Stimulated activated CD4-positive, alpha-beta T cell treated with anti-CD3 and anti-CD28 coated beads, Interleukin-4, amount 100 ng/mL, for 48 hours (primary cell): Measurements from ENCODE around the gene UBTD2.
"Not testable (repeated sequence)": the region's sequence is repeated elsewhere in the genome, so short reads cannot be mapped to it uniquely, and the experiment has no call there.

ENCODE experiments used
- DNase-seq, 2 donors: peaks; one replicate each; pipeline ENCODE4 v3.0.0-alpha.2; 2020; ENCODE audit warnings: low read depth in 2 of 2

The UBTD2 gene

DNA sequence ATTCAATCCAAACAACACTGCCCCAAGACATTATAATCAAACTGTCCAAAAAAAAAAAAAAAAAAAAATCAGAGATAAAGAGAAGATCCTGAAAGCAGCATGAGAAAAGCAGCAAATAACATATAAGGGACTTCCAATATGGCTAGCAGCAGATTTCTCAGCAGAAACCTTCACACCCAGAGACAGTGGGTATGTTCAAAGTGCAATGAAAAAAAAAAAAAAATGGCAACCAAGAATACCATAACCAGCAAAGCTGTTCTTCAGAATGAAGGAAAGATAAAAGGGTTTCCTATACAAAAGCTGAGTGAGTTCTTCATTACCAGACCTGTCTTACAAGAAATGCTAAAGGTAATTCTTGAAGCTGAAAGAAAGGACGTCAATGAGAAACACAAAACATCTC is 32.1 kb downstream of the UBTD2 start:
- DNase-seq = no peak

DNA sequence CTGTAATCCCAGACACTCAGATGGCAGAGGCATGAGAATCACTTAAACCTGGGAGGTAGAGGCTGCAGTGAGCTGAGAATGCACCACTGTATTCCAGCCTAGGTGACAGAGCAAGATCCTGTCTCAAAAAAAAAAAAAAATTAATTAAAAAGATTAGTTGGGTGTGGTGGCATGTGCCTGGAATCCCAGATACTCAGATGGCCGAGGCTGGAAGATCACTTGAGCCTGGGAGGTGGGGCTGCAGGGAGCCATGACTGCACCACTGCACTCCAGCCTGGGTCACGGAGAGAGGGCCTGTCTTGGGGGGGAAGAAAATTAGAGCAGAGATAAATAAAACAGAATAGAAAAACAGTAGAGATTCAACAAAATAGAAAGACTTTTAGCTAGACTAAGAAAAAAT is 34.9 kb downstream of the UBTD2 start:
- DNase-seq = no peak

DNA sequence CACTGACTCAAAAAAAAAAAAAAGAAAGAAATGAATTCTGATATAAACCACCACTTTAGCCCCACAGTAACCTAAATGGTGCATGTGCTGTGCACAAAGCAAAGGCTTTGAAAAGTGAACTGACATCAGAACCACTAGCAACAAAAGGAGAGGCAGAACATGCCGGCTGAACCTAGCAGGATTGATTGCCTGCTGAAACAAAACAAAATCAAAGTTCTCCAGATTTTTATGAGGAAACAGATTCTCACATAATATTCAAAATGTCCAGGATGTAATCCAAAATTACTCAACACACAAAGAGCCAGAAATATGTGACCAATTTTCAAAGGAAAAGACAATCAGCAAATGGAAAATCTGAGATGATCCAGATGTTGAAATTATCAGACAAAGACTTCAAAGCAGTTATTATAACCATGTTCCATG is 37.9 kb downstream of the UBTD2 start:
- DNase-seq = no peak

DNA sequence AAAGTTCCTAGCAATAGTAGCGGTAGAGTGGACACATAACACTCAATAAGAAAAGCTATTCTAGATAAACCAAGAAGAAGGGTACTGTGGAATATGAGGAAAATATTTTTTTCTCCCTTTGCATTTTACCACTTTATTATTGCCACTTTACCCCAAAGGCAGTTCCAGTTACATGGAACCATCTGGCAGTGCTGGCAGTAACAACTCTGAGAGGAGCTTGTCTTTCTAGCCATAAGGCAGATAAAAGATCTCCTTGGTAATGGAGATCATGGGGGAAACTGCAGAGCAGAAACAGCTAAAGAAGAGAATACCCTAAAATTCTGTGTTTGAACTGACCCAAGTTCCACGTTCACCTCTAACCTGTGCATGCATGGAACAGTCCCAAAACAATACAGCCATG is 38.5 kb downstream of the UBTD2 start:
- DNase-seq = no peak

DNA sequence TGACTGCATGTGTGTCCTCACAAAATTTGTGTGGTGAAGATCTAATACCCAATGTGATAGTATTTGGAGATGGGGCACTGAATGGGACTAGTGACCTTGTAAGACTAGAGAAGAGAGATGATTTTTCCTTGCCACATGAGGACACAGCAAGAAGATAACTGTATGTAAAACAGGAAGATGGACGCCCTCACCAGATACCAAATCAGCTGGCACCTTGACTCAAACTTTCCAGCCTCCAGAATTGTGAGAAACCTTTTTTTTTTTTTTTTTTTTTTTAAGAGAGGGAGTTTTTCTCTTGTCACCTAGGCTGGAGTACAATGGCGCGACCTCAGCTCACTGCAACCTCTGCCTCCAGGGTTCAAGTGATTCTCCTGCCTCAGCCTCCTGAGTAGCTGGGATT is 40.3 kb downstream of the UBTD2 start:
- no peak for DNase-seq

DNA sequence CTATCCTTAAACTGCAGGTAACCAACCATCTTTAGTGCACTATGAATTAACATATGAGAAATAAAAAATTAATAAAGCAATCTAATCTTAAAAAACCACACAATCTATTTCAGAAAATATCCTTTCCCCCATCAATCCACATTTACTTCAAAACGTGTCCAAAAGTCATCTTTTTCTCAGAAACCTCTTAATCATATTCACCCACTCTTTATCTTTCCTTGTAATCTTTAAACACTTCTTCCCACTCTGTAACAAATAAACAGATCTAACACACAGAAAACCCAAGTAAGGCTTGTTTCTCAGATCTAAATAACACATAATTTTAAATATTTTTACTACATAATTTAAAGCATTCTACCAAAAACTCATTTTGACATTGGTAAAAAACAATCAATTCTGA is 45.2 kb downstream of the UBTD2 start:
- DNase-seq = no peak

DNA sequence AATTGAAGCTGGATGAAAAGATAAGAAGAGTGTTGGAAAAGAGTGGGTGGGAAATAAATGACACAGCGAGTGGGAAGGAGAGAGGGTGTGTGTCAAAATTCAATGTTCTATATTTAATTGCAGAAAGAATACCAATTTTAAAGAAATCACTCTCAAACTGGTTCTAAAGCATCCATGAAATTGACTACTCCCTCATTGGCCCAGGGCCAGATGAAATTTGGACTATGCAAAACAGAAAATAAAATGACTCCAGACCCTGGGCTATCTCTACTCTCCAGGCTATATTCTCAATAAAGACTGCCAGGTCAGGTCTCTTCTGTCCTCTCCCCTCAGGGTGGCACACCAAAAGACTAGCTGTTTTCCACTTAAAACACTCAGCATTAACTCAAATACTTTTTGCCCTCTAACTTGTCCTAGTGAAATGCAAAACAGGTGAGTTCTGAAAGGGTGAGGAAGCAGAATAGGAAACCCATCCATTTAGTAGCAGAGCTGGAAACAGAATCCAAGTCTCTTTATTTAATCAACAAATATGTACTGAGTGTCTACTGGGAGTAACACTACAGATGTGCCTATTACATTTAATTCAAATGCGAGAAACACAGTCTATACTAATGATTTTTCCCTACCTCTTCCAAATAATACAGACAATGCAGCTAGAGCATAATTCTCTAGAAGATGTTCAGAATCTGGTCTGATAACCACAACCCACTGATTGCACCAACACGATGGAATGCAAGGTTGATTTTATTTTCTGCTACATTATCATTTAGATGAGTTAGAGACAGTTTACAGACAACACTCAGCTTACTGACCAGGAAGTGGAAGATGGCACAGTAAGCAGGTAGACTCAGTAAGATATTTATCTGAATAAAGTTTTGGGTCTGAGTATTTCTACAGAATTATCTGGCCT is 47.5 kb downstream of the UBTD2 start:
- no peak for DNase-seq

DNA sequence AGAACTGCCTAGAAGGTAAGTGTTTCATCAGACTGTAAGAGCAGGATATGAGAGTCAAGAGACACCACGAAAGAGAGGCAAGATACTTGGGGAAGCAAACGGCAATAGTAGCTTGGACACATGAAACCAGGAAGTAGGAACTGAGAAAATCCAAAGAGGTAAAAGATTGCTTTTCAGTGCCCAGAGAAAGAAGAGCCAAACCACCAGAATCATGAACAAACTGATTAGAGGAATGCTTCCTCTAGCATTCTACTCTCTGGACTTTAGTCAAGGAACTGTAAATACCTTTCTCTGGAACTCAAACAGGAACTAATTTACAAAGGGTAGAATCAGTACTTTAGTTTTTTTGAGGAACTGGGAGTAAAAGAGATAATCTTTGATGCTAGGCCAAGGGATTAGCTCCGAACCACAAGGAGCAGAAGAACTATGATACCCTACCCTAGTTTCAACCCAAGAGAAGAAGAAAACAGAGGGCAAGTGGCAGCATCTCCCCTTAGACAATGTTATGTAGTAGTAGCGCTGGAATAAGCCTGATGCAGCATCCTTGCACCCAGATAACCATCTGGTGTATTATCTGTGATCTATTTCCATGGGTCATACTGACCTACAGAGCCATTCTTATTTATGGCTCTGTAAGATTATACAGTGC is 48.3 kb downstream of the UBTD2 start:
- no peak for DNase-seq

DNA sequence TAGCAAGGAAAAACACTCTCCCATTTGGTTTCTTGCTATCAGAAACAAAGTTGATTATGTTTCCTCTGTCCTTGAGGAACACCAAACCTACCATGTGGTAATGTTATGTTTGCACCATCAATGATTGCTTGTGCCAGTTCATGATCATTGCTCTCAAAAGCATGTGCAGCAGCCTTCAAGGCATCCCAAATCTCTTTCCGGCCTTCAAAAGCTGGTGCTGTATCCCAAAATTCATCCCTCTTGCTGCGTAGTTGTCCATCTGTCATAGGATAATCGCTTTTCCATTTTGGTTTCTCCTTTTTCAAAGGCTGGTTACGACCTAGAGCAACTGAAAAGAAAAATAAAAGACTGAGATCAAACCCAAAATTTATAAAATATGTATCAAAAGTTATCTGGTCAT is 49.5 kb downstream of the UBTD2 start:
- no peak for DNase-seq

DNA sequence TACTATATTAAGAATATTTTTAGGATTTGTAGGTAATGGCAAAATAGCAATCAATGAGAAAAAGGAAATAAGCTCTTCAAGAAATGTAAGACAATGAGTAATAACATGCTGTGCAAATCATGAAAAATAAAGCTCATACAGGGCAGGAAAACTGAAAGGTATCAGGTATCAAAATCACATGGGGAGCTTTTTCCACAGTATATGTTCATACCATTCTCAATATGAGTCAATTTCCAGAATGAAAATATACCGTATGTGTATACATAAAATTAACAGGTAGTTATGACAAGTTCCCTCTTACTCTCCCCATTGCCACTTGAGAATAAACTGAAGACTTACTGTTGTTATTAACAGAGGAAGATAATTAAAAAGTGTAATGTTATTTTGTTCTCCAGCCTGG is 53.7 kb downstream of the UBTD2 start:
- no peak for DNase-seq

DNA sequence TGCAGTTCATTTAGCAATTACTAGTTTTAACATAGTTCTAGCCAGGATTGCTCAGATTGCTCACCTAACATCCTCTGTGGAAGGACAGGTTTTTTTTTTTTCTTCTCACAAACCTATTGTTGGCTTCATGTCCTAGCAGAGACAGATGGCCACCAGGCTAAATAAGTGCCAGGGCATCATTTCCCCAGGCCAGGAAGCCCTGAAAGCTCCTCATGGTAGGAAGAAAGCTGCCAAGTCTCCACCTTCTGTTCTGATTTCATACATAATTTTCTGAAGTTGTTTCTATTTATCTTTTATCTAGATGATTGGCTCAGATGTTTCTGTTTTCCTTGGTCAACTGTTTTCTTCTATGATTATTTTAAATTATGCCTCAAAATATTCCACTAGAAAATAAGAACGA is 58.6 kb downstream of the UBTD2 start:
- no peak for DNase-seq

DNA sequence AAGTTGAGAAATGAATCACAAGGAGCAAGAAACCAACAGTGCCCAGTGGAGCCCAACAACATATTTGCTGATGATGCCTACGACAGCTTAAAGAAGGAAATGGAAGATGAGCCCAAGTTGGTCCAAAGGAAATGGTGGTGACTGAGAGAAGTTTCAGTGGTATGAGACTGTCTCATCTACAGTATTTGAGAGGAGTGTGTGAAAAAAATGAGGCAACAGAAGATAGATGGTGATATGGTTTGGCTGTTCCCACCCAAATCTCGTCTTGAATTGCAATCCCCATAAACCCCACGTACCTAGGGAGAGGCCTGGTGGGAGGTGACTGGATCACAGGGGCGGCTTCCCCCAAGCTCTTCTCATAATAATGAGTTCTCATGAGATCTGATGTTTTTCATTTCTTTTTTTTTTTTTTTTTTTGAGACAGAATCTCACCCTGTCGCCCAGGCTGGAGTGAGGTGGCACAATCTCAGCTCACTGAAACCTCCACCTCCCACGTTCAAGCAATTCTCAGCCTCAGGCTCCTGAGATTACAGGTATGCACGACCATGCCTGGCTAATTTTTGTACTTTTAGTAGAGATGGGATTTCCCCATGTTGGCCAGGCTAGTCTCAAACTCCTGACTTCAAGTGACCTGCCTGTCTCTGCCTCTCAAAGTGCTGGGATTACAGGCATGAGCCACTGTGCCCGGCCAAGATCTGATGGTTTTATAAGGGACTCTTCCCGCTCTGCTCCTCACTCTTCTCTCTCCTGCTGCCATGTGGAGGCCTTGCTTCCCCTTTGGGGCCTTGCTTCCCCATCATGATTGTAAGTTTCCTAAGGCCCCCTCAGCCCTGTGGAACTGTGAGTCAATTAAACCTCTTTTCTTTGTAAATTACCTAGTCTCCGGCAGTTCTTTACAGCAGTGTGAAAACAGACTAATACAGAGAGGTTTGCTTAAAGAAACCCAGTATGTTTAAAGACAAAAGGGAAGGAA is 59.4 kb downstream of the UBTD2 start:
- DNase-seq = peak; percentile 33 to 69

DNA sequence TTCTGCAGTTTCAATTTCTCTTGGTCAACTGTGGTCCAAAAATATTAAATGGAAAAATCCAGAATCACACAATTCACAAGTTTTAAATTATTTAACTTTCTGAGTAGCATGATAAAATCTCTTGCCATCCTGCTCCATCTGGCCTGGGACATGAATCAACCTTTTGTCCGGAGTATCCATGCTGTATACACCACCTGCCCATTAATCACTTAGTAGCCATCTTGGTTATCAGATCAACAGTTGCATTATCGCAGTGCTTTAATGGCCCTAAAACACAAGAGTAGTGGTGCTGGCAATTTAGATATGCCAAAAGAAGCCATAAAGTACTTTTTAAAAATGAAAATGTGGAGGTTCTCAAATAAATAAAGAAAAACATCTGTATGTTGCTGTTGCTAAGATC is 64.3 kb downstream of the UBTD2 start:
- DNase-seq = no peak

DNA sequence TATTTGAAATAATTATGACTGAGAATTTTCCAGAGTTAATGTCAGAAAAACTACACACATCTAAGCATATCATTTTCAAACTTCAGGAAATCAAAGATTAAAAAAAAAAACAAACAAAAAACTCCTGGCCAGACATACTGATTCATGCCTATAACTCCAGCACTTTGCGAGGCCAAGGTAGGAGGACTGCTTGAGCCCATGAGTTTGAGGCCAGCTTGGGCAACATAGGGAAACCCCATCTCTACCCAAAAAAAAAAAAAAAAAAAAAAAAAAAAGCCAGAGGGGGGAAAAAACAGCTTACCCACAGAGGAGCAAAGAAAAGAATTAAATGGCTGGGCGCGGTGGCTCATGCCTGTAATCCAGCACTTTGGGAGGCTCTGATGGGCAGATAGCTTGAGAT is 67.2 kb downstream of the UBTD2 start:
- DNase-seq = no peak

DNA sequence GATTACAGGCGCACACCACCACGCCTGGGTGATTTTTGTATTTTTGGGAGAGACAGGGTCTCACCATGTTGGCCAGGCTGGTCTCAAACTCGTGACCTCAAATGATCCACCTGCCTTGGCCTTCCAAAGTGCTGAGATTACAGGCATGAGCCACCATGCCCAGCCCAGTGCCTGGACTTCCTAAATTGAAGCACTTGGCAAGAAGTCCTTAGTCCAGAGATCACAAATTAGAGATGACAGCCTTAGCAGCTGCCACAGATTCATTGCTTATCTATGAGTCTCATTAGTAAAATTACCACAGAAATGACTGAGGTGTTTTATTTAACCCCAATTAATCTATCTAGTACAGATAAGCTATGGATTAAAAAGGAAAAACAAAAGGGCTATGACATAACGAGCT is 70.4 kb downstream of the UBTD2 start:
- no peak for DNase-seq

DNA sequence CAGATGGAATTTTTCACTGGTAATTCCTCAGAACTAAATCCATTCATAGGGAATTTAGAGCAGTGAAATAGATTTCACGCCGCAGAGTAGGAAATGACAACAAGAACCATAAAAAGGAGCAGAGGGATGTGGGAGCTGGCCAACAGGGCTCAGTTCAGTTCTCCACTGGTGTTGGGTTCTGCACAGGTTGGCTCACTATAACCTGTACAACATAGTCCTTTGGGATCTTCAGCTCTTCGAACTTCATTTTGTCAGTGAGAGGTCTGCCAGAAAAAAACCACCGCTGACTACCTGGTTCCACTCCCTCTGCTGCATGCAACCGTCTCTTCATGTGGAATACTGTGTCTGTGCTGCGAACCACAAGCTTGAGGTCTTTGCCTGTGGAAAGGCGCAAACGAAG is 71.9 kb downstream of the UBTD2 start:
- DNase-seq = no peak

DNA sequence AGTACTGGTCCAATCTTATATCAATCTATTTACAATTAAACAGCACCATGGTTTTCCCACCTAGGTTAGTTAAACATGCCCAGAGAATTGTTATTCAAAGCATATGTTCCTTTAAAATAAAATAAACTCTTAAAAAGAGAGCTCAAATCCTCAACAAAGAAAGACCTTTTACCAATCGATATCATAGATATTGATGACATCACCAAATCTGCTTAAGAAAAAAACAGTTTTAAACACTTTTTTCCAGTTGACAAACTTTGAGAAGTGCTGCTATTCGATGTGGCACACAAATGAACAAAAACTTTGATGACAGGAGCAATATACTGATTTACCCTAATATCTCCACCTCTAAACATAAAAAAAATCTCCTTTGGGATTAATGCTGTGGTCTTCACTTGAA is 73.8 kb downstream of the UBTD2 start:
- DNase-seq = no peak

DNA sequence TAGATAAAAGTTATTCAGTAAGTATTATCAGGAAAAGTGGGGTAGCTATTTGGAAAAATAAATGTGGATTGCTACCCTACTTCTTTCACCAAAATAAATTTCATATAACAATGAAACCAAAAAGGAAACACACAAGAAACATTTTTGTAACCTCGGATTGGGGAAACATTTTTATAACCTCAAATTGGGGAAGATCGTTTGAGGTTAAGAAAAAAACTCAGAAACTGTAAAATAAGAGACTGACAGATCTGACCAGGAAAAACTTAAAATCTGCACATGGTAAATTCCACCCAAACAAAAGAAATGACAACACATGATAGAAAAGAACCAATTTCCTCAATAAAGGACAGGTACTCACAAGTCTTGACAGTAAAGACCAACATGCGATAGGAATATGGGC is 76.1 kb downstream of the UBTD2 start:
- DNase-seq = no peak

DNA sequence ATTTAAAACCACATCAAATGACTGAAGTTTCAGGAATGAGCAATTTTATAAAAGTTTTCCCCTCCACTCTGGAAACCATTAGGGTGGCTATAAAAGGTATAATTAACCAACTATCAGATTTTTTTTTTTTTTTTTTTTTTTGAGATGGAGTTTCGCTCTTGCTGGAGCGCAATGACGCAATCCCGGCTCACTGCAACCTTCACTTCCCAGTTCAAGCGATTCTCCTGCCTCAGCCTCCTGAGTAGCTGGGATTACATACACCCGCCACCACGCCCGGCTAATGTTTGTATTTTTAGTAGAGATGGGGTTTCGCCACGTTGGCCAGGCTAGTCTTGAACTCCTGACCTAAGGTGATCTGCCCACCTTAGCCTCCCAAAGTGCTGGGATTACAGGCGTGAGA is 77.6 kb downstream of the UBTD2 start:
- not testable (repeated sequence) for DNase-seq

DNA sequence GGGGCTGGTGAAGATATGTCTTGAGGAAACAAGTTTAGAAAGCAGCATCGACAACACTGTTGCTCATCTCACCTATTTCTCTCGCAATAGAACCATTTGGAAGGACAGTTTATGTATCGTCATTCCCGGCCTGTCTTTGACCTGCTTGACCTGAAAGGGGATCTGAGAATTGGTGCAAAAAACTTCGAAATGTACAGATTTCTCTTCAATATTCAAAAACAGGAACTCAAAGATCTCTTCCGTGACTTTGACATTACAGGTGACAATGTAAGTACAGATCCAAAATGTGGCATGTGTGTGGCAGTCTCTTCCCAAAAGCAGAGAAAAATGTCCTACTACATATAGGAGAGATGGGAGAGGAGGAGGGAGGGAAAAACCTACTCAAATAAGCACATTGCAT is 83.1 kb downstream of the UBTD2 start:
- DNase-seq = no peak

DNA sequence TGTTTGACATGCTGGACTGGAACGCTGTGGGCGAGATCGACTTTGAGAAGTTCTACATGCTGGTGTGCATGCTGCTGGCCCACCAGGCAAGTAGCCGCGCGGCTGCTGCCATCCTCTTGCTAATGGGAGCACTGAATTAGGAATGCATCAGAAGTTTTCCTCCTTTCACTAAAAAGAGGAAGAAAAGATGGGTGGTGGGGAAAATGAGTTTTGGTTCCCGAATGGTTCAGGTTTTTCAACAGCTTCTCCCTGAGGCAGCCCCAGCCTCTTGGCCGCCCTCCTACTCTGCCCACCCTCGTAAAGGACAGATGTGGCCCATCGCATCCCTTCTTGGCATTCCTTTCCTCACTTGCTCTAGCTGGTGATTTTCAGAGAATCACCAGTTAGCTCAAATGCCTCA is 84.1 kb downstream of the UBTD2 start:
- DNase-seq = no peak

DNA sequence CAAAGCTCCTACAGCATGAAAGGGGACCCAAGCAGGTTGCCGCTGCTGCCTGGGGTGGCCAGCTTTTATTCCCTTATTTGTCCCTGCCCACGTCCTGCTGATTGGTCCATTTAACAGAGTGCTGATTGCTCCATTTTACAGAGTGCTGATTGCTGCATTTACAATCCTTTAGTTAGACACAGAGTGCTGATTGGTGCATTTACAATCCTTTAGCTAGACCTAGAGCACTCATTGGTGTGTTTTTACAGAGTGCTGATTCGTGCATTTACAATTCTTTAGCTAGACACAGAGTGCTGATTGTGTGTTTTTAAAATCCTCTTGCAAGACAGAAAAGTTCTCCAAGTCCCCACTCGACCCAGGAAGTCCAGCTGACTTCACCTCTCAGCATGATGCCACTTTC is 85.8 kb downstream of the UBTD2 start:
- not testable (repeated sequence) for DNase-seq
